GM19468 (cell line): Measurements from ENCODE around the gene DCP1B.

ENCODE experiments used
- ATAC-seq: cut with Tn5 transposase; IDR thresholded peaks from one replicate; pipeline ENCODE4 v1.9.1; 2021; ENCODE audit warnings: mild to moderate bottlenecking, moderate library complexity, moderate number of reproducible peaks; ENCODE audit not compliant: unreplicated experiment; ENCODE audit errors: extremely low read depth

DCP1B gene

DNA sequence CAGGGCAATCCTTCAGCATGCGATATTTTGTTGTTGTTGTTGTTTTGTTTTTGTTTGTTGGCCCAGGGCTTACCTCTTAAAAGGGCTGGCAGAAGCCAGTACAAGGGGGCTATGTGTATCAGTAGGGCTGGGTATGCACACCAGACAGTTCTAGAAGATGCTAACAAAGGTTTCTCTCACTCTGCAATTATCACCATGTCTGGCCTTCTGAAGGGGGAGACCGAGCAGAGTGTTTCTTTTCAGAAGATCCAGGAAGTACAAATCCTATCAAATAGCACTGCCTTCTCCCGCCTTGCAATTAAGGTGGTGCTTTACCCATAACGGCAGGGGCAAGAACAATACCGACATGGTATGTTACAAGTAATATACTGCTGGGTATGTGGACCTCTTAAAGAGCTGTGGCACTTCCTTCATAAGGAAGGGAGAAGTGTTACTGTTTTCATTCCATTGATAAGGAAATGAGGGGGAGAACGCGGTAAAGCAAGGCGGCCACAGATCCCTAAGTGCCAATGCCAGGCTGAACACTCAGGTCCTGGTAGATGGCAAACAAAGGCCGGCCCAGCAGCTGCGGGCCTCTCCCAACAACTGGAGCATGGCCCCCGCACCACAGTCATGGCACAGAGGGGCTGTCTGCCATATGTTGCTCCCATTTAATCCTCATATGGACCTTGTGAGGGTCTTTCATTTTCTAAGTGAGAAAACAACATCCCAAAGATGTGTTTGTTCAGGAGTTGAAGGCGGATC, 66.6 kb downstream of the DCP1B start:
- ATAC-seq = no peak

DNA sequence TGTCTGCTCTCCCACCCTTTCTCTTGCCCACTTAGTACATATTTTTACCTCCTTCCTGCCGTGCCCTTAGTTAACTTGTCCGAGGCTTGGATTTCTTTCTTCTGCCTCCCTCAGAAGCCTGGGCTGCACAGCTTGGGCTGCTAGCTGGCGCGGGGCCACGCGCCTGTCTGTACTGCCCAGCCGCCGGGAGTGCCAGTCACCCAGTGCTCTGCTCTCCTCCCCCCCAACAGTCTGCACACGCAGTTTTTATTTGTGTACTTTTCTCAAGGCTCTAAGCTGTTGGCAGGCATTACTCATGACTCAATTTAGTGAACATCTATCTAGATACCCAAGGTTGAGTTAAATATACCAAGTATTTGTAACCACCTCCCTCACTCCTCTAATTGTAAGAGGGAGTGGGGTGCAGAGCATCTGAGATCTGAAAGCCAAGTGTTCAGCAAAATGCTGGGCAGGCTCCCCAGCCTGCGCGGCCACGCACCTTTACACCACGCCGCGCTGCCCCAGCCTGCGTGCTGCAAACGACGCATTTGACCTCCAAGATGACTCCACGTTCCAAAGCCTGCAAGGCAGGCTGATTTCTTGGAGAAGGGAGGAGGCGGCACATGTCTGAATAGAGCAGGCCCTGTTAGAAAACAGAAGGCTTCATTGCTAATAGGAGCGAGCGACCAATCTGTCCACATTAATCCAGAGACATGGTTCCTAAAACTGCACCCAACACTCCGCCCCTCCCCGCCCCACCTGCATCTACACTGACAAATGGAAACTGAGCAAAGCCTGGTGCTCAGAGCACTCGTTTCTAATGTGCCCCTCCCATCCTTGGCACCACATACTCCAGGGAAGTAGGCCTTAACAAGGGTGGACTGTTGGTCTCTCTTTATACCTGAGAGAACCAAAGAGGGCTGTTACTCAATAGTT, 67.6 kb downstream of the DCP1B start:
- ATAC-seq = no peak

GRCh38 chr12:1935700-1936378, 68.4 kb downstream of the DCP1B start:
- ATAC-seq = no peak

GRCh38 chr12:1935242-1935641, 69.0 kb downstream of the DCP1B start:
- no peak for ATAC-seq

- no peak for ATAC-seq
Measured at GRCh38 chr12:1934831-1935230, 69.4 kb downstream of the DCP1B start.

GRCh38 chr12:1934068-1934467, 70.2 kb downstream of the DCP1B start:
- no peak for ATAC-seq

DNA sequence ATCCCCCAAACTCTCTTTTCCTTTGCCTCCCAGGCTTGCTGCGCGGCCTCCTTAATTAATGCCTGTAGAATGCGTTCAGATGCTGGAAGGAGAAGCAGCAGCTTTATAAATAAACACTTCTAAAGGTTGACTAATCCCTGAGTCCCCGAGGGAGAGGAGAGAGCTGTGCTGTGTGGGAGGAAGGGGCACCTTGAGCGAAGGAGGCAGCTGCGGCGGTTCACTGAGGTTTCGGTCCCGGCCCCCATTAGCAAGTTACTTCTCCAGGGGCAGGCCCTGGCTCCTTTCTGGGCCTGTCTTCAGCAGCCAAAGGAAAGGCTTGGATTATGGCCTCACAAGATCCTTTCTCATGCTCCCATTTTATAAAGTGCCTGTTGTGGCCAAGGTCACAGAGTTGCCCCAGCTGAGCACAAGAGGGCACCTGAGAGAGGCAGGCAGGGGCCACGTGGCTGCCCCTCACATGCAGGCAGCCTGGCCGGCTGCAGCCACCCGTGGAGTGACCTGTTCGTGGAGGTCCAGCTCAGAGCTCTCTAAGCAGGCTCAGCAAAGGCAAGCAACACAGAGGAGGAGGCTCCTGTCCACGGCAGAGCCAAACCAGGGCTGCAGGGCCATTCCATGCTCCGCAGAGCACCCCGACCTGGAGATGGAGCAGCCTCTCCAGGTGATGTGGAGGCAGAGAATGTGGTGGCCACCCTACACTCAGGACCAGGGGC, 70.8 kb downstream of the DCP1B start:
- ATAC-seq = no peak

DNA sequence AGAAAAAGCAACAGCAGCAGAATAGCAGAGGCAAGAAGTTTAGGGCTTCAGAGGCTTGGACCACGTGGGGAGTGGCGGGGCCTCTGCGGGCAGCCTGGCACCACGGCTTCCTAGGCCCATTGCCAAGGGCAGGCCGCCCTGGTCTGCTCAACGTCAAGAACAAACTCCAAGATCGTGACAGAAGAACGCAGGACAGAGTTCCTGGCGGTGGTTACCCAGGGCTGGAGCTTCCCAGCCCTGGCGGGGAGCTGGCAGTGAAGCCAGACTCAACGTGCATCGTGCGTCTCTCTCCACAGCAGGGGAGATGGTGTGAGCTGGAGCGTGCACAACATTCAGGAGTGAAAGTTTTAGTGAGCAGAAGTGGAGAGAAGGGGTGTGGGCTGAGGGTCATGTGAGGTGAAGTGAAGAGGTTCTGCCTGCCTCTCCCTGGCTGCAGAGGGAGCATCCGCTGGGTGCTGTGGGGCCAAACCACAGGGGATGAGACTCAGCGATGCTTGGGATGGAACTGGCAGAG, 71.9 kb downstream of the DCP1B start:
- ATAC-seq = no peak

DNA sequence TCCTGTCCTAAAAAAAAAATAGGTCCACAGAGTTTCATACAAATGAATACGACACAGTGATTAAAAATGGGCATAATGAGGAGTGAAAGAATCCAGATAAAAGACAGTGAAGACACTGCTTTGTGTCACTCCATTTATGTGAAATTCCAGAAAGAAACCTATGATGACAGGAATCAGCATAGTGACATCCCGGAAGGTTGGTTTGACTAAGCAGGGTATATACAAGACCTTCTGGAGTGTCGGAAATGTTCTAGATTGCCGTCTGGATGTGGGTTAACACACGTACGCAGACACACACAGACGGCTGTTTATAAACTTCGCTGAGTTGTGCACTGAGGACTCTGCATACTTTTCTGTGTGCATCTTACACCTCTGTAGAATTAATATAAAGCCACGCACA, 72.6 kb downstream of the DCP1B start:
- ATAC-seq = no peak

DNA sequence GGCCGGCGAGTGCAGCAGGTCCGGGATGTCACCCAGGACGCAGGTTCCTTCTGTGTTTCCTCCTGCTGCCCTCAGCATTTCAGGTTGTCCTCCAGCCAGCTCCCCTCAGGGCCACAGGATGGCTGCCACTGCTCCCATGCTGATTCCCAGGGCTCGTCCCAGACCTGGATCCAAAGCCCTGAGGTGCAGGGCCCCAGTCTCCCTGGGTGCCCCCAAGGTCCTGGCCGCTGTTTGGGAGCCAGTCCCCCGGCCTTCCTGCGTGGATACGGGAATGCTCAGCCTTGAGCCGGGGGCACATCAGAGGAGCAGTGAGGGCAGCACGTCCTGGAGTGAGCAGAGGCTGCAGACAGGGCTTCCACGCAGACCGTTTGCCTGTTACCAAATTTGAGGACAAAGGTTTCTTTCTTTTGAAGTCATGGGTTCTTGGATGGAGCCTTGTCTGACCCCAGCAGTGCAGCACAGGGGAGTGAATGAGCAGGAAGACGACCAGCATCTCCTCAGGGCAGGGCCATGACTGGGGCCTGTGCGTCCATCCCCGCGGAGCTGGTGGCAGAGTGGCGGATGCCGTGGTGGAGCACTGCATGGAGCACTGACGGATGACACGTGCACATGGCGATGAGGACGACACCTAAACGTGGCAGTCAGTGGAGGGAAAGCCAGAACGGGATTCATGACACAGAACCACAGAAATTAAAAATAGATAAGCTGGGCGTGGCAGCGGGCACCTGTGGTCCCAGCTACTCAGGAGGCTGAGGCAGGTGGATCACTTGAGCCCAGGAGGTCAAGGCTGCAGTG, 73.3 kb downstream of the DCP1B start:
- no peak for ATAC-seq

- no peak for ATAC-seq
Measured at GRCh38 chr12:1929985-1930802, 74.1 kb downstream of the DCP1B start.

DNA sequence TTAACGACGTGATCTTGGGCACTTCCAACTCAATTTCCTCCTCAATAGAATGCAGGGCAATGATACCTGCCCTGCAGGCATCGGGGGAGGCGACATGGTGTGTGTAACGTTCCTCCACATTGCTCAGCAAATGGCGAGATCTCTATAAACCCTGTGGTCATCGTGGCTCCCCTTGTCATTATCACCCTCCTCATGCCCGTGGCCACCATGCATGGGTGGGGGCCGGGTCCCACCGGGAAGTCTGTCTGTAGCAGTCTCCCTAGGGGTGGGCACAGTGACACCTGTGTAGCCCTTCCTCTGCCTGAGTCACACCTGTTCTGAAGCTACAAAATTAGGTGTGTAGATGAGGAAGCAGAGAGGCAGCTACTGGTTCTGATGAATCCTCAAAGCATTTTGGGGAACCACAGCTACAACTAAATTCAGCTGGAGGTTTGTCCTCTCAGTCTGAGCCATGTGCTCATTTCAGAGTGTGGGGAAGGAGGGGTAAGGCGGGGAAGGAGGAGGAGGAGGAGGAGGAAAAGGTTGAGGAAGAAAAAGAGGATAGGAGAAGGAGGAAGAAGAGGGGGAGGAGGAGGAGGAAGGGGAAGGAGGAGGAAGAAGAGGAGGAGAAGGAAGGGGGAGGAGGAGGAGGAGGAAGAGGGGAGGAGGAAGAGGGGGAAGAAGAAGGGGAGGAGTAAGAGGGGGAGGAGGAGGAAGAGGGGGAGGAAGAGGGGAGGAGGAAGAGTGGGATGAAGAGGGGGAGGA, 74.8 kb downstream of the DCP1B start:
- no peak for ATAC-seq

GRCh38 chr12:1928439-1929121, 75.7 kb downstream of the DCP1B start:
- no peak for ATAC-seq

GRCh38 chr12:1927751-1928351, 76.4 kb downstream of the DCP1B start:
- no peak for ATAC-seq

DNA sequence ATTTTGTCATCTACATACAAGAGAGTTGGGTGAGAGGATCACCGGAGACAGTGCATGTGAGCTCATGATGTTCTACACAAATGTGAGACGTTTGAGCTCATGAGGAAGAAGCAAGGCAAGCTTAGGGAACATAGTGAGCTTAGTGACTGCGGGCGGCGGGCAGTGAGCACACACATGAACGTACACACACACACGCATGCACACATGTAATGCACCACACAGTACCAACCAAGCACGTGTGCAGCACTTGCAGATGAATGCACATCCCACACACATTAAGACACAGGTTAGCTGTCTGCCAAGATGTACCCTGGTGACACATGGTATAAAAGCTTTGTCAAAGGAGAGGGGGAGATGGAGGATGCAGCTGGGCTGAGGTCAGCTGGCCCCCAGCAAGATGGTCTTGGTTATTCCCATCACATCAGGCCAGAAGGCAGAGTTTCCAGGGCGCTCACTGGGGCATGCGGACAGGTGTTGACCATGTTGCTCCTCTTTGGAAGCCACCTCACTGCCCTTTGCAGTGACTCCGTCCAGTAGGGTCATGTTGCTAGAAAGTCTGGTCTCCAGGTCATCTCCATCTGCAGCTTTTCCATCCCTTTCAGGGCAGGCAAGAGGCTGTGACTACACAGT, 77.1 kb downstream of the DCP1B start:
- no peak for ATAC-seq

DNA sequence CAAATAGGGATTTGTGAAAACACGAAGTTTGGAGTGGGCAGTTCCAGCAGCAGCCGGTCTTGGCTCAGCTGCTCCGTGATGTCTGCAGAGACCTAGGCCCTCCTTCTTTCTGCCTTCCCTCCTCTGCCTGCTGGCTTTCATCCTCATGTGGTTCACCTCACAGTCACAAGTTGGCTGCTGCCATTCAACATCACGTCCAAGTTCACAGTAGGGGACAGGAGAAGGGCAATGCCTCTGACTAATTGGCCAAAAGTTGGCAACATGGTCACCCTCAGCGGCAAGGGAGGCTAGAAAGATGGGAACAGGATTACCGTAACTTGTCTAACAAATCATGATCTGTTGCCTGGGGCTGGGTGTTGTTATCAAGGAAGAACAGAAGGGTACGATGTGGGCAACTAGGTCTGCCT, 78.0 kb downstream of the DCP1B start:
- ATAC-seq = no peak

- no peak for ATAC-seq
Measured at GRCh38 chr12:1925684-1926006, 78.6 kb downstream of the DCP1B start.
